GM21717 (cell line): Measurements from ENCODE around the gene TEDC2.

Experiments used
- ATAC-seq: cut with Tn5 transposase; IDR thresholded peaks from one replicate; pipeline ENCODE4 v1.9.1; 2021; ENCODE audit warnings: mild to moderate bottlenecking, moderate library complexity; ENCODE audit not compliant: unreplicated experiment

Gene TEDC2

GRCh38 chr16:2490190-2491105, 30.5 kb downstream of the TEDC2 start:
- ATAC-seq: no peak

GRCh38 chr16:2492292-2492691, 32.4 kb downstream of the TEDC2 start:
- ATAC-seq: no peak

GRCh38 chr16:2493605-2494004, 33.7 kb downstream of the TEDC2 start:
- no peak for ATAC-seq

- no peak for ATAC-seq
Observed at GRCh38 chr16:2494616-2495015, 34.7 kb downstream of the TEDC2 start.

GRCh38 chr16:2495041-2495440, 35.1 kb downstream of the TEDC2 start:
- no peak for ATAC-seq

GRCh38 chr16:2496223-2497115, 36.6 kb downstream of the TEDC2 start:
- ATAC-seq: no peak

- no peak for ATAC-seq
Observed at GRCh38 chr16:2497116-2497630, 37.3 kb downstream of the TEDC2 start.

GRCh38 chr16:2497695-2498484, 38.0 kb downstream of the TEDC2 start:
- ATAC-seq: no peak

GRCh38 chr16:2498531-2499253, 38.8 kb downstream of the TEDC2 start:
- ATAC-seq: no peak

GRCh38 chr16:2499454-2499853, 39.5 kb downstream of the TEDC2 start:
- no peak for ATAC-seq

GRCh38 chr16:2499890-2500429, 40.1 kb downstream of the TEDC2 start:
- ATAC-seq: no peak

GRCh38 chr16:2500430-2500917, 40.6 kb downstream of the TEDC2 start:
- no peak for ATAC-seq

GRCh38 chr16:2500918-2501750, 41.2 kb downstream of the TEDC2 start:
- no peak for ATAC-seq

GRCh38 chr16:2501946-2502895, 42.3 kb downstream of the TEDC2 start:
- no peak for ATAC-seq

- no peak for ATAC-seq
Observed at GRCh38 chr16:2505695-2506094, 45.8 kb downstream of the TEDC2 start.

GRCh38 chr16:2507052-2507659, 47.2 kb downstream of the TEDC2 start:
- no peak for ATAC-seq

- no peak for ATAC-seq
Observed at GRCh38 chr16:2507665-2508064, 47.8 kb downstream of the TEDC2 start.
